HL-60 (cell line): ENCODE measurements around the gene RHBDL1.

Experiments used
- DNase-seq, 2 experiments: peaks; one replicate each; pipeline ENCODE4 v3.0.0-alpha.2; 2010 to 2020; ENCODE audit warnings: low read depth in 1 of 2, low spot score in 1 of 2
- H3K27ac ChIP-seq: fragments of 250-450 bp; sonication (Bioruptor Pico); replicated peaks from 2 replicates; pipeline ENCODE4 v1.5.1; 2020; ENCODE audit warnings: mild to moderate bottlenecking, moderate library complexity
- H3K27me3 ChIP-seq: fragments of 250-450 bp; sonication (Bioruptor Pico); 2 replicates; pipeline ENCODE4 v1.5.1; 2021; ENCODE audit warnings: mild to moderate bottlenecking, moderate library complexity; ENCODE audit not compliant: insufficient read depth, poor library complexity, severe bottlenecking
- H3K4me3 ChIP-seq: replicated peaks from 2 replicates; pipeline ENCODE4 v1.5.1; 2011; ENCODE audit warnings: mild to moderate bottlenecking, control low read depth, low read length; ENCODE audit not compliant: insufficient read depth
- CTCF ChIP-seq: IDR thresholded peaks from one replicate; pipeline ENCODE4 v1.5.1; 2011; ENCODE audit warnings: low read length, control low read depth, inconsistent platforms; ENCODE audit not compliant: insufficient read depth
- GABPA ChIP-seq: IDR thresholded peaks from 2 replicates; pipeline ENCODE4 v1.6.1; 2012; ENCODE audit warnings: low read depth
- POLR2AphosphoS5 ChIP-seq: IDR thresholded peaks from 2 replicates; pipeline ENCODE4 v1.6.1; 2012; ENCODE audit warnings: low read depth
- SPI1 ChIP-seq: IDR thresholded peaks from 2 replicates; pipeline ENCODE4 v1.6.1; 2012; ENCODE audit warnings: low read depth, mild to moderate bottlenecking, borderline replicate concordance
- TF ChIP-seq, protein P1 (sequence below): IDR thresholded peaks from 2 replicates; pipeline ENCODE4 v1.6.1; 2012; ENCODE audit warnings: low read depth; ENCODE audit not compliant: insufficient replicate concordance

The RHBDL1 gene

GRCh38 chr16:658679-659571, 16.5 kb upstream of the RHBDL1 start:
- H3K27ac ChIP-seq = no peak overlapping the region
- TF ChIP-seq, protein P1, sequence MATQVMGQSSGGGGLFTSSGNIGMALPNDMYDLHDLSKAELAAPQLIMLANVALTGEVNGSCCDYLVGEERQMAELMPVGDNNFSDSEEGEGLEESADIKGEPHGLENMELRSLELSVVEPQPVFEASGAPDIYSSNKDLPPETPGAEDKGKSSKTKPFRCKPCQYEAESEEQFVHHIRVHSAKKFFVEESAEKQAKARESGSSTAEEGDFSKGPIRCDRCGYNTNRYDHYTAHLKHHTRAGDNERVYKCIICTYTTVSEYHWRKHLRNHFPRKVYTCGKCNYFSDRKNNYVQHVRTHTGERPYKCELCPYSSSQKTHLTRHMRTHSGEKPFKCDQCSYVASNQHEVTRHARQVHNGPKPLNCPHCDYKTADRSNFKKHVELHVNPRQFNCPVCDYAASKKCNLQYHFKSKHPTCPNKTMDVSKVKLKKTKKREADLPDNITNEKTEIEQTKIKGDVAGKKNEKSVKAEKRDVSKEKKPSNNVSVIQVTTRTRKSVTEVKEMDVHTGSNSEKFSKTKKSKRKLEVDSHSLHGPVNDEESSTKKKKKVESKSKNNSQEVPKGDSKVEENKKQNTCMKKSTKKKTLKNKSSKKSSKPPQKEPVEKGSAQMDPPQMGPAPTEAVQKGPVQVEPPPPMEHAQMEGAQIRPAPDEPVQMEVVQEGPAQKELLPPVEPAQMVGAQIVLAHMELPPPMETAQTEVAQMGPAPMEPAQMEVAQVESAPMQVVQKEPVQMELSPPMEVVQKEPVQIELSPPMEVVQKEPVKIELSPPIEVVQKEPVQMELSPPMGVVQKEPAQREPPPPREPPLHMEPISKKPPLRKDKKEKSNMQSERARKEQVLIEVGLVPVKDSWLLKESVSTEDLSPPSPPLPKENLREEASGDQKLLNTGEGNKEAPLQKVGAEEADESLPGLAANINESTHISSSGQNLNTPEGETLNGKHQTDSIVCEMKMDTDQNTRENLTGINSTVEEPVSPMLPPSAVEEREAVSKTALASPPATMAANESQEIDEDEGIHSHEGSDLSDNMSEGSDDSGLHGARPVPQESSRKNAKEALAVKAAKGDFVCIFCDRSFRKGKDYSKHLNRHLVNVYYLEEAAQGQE = no peak
- TF ChIP-seq GABPA (no peak), CTCF (peak; percentile 30), POLR2AphosphoS5 (no peak), SPI1 (no peak)
- no peak overlapping the region for H3K4me3 ChIP-seq
- H3K27me3 ChIP-seq = no peaks in the 10 kb centered on the region
- DNase-seq = no peak

GRCh38 chr16:659618-660017, 15.9 kb upstream of the RHBDL1 start:
- TF ChIP-seq, protein P1 = no peak
- Histone ChIP-seq H3K27me3 (no peaks in the 10 kb centered on the region), H3K4me3 (no peak overlapping the region), H3K27ac (no peak overlapping the region)
- no peak for DNase-seq

GRCh38 chr16:660132-660458, 15.4 kb upstream of the RHBDL1 start:
- DNase-seq = no peak
- TF ChIP-seq GABPA (no peak), CTCF (no peak), POLR2AphosphoS5 (no peak), SPI1 (no peak)
- TF ChIP-seq, protein P1 = no peak
- Histone ChIP-seq H3K27ac (peak overlapping the region; percentile 55), H3K27me3 (no peaks in the 10 kb centered on the region), H3K4me3 (no peak overlapping the region)
